ENCODE results near the gene SLF2.

The SLF2 gene

DNA sequence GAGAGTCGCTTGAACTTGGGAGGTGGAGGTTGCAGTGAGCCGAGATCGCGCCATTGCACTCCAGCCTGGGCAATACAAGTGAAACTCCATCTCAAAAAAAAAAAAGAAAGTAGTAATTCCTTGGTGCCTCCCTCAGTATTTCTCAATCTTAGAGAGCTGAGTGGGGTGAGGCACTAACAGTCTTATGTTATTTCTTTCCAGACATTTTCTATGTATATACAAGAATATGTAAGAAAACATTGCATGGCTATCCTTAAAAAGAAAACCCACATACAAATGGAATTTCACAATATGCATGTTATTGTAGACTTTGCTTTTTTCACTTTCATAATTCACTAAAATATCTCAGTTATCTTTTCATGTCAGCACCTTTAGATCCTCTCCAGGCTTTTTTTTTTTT, 13.6 kb upstream of the SLF2 start:
- no peak for DNase-seq (ENCODE audit: low read depth)

GRCh38 chr10:100901051-100901450, 11.7 kb upstream of the SLF2 start:
- DNase-seq (ENCODE audit: low read depth): no peak

GRCh38 chr10:100902622-100903021, 10.1 kb upstream of the SLF2 start:
- DNase-seq (ENCODE audit: low read depth): no peak

DNA sequence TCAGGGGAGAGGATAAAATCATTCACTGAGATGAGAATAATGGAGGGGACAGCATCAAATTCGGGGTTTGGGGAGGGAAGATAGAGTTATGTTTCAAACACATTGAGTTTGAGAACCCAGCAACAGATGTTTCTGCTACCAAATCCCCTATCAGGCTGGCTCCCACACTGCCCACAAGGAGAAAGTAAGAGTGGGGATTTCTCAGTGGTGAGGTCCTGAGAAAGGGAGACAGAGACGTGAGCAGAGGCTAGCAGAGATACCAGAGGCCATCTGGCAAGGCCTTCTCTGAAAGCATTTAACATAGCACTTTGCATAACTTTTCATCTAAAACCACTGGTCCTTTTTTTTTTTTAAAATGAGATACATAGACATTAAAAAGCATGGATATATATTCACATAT, 7.8 kb upstream of the SLF2 start:
- no peak for DNase-seq (ENCODE audit: low read depth)

GRCh38 chr10:100907175-100907574, 5.6 kb upstream of the SLF2 start:
- DNase-seq (ENCODE audit: low read depth): no peak

GRCh38 chr10:100907773-100908363, 4.9 kb upstream of the SLF2 start:
- DNase-seq (ENCODE audit: low read depth): no peak

DNA sequence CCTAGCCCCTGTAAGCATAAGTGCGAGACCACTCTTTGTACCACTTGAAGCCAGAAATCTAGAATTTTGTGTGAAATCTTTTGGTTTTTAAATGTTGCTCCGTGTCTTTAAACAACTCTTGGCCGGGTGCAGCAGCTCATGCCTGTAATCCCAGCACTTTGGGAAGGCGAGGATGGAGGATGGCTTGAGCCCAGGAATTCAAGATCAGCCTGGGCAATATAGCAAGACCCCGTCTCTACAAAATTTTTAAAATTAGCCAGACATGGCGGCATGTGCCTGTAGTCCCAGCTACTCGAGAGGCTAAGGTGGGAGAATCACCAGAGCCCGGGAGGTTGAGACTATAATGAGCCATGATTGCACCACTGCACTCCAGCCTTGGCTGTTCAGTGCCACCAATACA, 4.4 kb upstream of the SLF2 start:
- no peak for DNase-seq (ENCODE audit: low read depth)

- DNase-seq (ENCODE audit: low read depth): no peak
Measured at GRCh38 chr10:100909501-100910263, 3.1 kb upstream of the SLF2 start.

DNA sequence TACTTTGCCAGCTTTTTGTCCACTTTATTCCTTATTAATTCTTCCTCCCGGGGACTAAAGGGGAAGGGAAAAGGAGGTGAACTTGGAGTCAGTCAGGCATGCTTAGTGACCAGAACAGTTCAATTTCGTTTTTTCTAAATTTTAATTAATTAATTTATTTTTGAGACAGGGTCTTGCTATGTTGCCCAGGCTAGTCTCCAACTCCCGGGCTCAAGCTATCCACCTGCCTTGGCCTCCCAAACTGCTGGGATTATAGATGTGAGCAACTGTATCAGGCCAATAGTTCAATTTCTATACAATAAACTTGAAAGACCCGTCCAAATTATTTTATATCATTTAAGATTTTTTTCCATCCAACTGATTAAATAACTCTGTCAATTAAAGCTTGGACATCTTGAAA, 1.3 kb upstream of the SLF2 start:
- no peak for DNase-seq (ENCODE audit: low read depth)

DNA sequence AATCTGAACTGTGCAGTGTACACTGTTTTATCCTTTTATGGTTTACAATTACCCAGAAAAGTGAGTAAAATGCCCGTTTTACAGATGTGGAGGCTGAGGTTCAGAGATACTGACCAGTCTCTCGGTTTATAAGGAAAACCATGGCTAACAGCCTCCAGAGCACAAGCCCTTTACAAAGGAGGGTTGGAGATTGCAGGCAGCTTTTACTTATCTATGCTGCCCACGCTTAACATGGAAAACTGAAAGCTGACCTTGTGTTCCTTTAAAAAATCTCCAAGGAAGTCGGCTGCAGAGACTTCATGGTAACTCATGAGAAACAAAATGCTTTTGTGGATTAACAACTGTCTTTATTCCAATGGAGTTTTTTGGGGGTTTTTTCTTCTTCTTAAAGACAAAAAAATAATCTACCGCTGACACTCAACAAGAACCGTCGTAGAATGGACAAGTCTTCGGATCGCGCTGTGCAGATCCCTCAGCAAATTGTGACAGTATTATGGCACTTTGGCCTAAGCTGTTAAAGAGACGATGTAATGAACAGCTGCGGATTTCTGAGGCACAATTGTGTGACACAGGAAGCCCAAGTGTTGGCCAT, 654 bp upstream of the SLF2 start:
- no peak for DNase-seq (ENCODE audit: low read depth)

DNA sequence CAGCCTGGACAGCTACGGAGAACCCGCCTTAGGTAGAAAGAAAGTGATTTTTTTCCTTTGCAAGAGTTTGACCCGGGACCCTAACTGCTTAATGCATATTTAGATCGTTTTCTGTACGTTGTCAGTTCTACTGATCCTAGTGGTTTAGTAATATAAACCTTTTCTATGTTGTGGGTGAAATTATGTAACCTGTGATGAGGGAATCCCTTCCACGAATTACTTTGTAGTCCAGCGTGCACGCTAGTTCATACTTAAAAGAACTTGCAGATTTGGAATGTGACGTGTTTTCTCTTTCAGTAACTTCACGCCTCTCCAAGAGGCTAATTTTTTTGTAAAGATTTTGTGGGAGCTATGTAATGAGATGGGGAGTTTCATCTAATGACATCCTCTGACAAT, 705 bp downstream of the SLF2 start:
- DNase-seq (ENCODE audit: low read depth): no peak

DNA sequence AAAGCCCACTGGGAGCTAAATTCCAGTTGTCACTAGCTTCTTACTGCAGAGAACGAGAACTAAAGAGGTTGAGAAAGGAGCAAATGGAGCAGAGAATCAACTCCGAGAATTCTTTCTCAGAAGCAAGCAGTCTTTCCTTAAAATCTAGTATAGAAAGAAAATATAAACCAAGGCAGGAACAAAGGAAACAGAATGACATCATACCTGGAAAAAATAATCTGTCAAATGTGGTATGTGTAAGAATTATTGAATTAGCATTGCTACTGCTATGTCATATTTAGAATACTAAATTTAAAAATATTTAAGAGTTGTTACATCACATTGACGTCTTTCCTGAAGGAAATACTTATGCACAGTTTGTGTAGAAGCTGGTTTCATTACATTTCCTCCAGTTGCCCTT, 4.3 kb downstream of the SLF2 start:
- no peak for DNase-seq (ENCODE audit: low read depth)

DNA sequence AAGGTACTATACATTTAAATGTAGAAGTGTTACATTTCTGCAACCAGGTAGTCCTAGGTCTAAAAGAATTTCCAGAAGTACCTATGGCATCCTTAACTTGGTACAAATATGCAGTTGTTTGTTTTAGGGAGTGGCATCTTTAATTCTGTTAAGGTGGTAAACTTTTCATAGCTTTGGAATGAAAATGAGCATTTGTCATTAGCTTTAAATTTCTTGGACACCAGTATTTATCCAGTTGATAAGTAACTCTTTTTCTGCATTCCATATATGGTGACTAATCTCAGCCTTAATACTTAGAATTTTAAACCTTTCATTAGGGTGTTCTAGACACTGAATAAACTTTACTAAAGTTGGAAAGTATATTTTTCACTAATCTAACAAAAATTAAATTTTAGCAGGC, 10.8 kb downstream of the SLF2 start:
- DNase-seq (ENCODE audit: low read depth): no peak

GRCh38 chr10:100927266-100927665, 14.5 kb downstream of the SLF2 start:
- no peak for DNase-seq (ENCODE audit: low read depth)

GRCh38 chr10:100928039-100928438, 15.3 kb downstream of the SLF2 start:
- no peak for DNase-seq (ENCODE audit: low read depth)

DNA sequence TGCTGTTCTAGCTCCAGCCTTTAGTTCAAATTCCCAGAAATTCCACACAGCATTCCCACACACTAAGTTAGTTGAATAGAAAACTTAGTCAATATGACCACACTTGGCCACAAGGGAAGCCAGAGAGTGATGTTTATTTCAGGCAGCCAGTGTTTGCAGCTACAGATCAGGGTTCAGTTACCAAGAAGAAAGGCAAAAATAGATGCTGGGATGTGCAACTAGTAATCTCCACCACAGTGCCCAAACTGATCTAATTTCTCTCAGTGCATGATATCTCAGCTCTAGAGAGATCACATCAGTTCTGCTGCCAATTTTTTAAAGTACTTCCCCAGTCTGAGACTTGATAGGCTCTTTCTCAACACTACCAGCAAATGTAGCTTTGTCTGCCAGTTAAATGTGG, 17.6 kb downstream of the SLF2 start:
- no peak for DNase-seq (ENCODE audit: low read depth)

DNA sequence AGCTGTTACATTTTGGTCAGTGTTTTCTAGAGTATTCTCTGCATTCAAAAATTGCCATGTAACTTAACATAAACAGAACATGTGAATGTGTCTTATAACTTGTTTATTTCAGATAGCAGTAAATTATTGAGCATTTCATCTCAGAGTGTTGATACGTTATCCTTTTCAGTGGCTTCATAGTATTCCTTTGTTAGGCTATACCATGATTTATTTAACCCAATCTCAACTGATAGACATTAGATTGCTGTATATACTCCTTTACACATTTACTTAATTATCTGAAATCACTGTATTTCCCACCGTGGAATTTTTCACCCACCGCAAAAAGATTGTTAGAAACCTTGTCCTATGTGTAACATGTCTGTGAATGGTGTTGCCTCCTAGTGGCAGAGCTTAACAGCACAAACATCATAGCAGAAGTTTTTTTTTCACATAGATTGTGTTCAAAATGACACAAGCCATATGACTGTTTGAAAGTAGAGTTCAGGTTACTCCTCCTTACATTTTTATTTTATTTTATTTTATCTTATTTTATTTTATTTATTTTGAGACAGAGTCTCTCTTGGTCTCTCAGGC, 21.4 kb downstream of the SLF2 start:
- no peak for DNase-seq (ENCODE audit: low read depth)

DNA sequence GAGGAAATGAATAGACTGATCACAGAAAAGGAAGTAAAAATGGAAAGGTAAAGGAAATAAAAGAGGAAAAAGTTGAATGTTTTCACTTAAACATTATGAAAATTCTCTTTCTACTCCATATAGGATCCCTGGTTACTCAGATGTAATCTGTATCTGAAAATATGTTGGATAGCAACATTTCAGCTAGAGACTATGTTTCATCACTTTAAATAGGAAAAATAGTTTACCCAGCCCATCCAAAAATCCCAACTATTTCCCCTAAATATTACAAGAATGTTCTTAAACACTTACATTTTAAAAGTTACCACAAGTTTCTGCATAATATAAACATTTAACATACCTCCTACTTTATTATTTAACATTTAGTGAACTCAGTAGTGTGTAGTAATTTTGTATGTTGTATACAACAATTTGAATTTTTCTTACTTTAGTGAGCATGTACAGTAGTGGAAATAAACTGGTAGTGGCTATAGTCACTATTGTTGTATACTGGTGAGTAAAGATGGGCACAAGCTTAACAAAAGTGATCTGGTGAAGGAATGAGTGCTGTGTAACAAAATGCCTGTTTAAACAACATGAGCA, 27.1 kb downstream of the SLF2 start:
- no peak for DNase-seq (ENCODE audit: low read depth)

DNA sequence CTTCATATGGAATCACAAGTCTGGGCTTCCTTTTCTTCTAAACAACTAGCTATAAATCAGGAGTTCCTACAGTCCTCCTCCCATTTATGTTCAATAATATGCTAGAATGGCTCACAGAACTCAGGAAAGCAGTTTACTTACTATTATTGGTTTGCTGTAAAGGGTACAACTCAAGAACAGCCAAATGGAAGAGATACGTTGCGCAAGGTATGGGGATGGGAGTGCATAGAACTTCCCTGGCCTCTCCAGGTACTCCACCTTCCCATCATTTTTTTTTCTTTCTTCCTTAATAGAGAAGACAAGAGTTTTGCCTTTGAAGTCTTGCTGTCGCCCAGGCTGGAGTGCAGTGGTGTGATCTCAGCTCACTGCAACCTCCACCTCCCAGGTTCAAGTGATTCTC, 29.5 kb downstream of the SLF2 start:
- no peak for DNase-seq (ENCODE audit: low read depth)

GRCh38 chr10:100943508-100943907, 30.7 kb downstream of the SLF2 start:
- no peak for DNase-seq (ENCODE audit: low read depth)

DNA sequence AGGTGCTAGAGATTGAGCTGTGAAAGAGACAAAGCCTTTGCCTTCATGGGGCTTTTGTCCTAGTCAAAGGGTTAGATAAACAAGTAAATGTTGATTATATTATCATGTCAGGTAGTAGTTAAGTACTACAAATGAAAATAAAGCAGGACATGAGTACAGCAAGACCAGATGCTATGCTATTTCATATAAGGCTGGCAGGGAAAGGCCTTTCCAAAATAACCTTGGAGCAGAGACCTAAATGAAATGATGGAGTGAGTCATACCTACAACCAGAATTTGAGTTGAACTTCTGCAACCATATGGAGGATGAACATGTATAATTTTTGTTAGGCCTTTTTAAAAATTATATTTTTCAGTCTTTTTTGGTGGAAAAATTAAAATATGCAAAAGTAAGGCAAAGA, 33.0 kb downstream of the SLF2 start:
- no peak for DNase-seq (ENCODE audit: low read depth)

GRCh38 chr10:100948916-100949315, 36.2 kb downstream of the SLF2 start:
- no peak for DNase-seq (ENCODE audit: low read depth)

DNA sequence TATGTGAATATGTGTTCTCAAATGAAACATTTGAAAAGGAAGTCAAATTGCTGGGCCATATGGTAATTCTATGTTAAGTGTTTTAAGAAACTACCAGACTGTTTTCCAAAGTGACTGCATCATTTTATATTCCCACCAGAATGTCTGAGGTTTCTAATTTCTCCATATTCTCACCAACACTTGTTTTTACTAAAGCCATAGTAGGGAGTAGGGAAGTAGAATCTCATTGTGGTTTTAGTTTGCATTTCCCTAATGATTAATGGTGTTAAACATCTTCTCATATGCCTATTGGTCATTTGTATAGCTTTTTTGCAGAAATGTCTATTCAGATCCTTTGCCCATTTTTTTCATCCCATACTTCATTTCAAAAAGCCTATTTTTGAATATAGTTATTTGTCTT, 47.5 kb downstream of the SLF2 start:
- DNase-seq (ENCODE audit: low read depth): no peak
